K562 treated with DMSO at 1 percent for 4 hours (cell line): ENCODE data around the gene HYAL4. TPM values are rescaled to one million over a fixed set of nuclear protein-coding genes. Genes with fewer than 3 reads are reported as not detected.

Experiments used
- total RNA-seq: library from RNA; unstranded; fragments of 300-600 nt; gene quantifications from 2 replicates; pipeline ENCODE4 v1.2.3, GENCODE V29; 2022; ENCODE audit not compliant: insufficient read depth

Gene HYAL4
- total RNA-seq: not detected in 2 replicates

GRCh38 chr7:123844712-123845219, at the start of gene HYAL4:
HYAL4 (plus strand) TSS chr7:123845169; CDS start chr7:123868274, 23,105 bp downstream.

GRCh38 chr7:123924941-123925340, 80.0 kb downstream of the HYAL4 start, which contains the start of gene SPAM1:
SPAM1 (plus strand) TSS chr7:123925241; CDS start chr7:123953571, 28,330 bp downstream.

Other genes with a start within 250 kb of the HYAL4 start
- gene ASB15, start 243.3 kb upstream of the HYAL4 start, total RNA-seq: 1.3 TPM in 1 of 2 replicates, not detected in the other
- gene LMOD2, start 189.3 kb upstream of the HYAL4 start, total RNA-seq: 0.42 TPM in 1 of 2 replicates, not detected in the other
- 5.2 and 8.3 TPM in 2 replicates for gene WASL, start 96.2 kb upstream of the HYAL4 start, total RNA-seq
- gene SPAM1, start 80.1 kb downstream of the HYAL4 start, total RNA-seq: not detected in 2 replicates
- not detected in 2 replicates for gene TMEM229A, start 187.9 kb downstream of the HYAL4 start, total RNA-seq